PC-9 (cell line): ENCODE measurements around the gene ELF2. TPM values are rescaled to one million over a fixed set of nuclear protein-coding genes. Genes with fewer than 3 reads are reported as not detected.
"Not testable (repeated sequence)": the region's sequence is repeated elsewhere in the genome, so short reads cannot be mapped to it uniquely, and the experiment has no call there.

Experiments used
- BruUV-seq: library from RNA; stranded (reverse); fragments of 400-500 nt; replicated peaks from 2 replicates; lab custom pipeline; 2021; lab: Mats Ljungman, UMichigan
- CTCF ChIA-PET: fragments of 300-600 bp; sonication (Branson Sonifier 250); formaldehyde crosslinking; loops from one replicate; lab custom pipeline; 2022; ENCODE audit warnings: antibody characterized with exemption; lab: Charles Lee
- POLR2A ChIA-PET: fragments of 300-600 bp; sonication (Branson Sonifier 250); formaldehyde crosslinking; loops from one replicate; lab custom pipeline; 2022; ENCODE audit warnings: antibody characterized with exemption; ENCODE audit not compliant: unreplicated experiment; lab: Charles Lee
- DNase-seq, 2 experiments: peaks; one replicate each; pipeline versions ENCODE4 v3.0.0 to v3.0.0-alpha.2; 2015 to 2022; ENCODE audit warnings: mixed read lengths in 1 of 2
- H2AFZ ChIP-seq: fragments of 200-600 bp; sonication (generic); 2 replicates; pipeline ENCODE4 v1.8.1; 2017; ENCODE audit warnings: antibody characterized with exemption
- H3F3A ChIP-seq: fragments of 200-600 bp; sonication (generic); 2 replicates; pipeline ENCODE4 v1.8.1; 2017; ENCODE audit warnings: antibody characterized with exemption, mild to moderate bottlenecking, low read depth; ENCODE audit not compliant: insufficient read depth
- H3K27ac ChIP-seq: fragments of 200-600 bp; sonication (generic); 2 replicates; pipeline ENCODE4 v1.6.1; 2016; ENCODE audit warnings: mixed run types
- H3K27me3 ChIP-seq: fragments of 200-600 bp; sonication (generic); 2 replicates; pipeline ENCODE4 v1.6.1; 2016; ENCODE audit warnings: low read depth, mixed run types; ENCODE audit not compliant: insufficient read depth
- H3K36me3 ChIP-seq: fragments of 200-600 bp; sonication (generic); 2 replicates; pipeline ENCODE4 v1.6.1; 2016; ENCODE audit warnings: low read depth, mixed run types
- H3K4me1 ChIP-seq: fragments of 200-600 bp; sonication (generic); replicated peaks from 2 replicates; pipeline ENCODE4 v1.6.1; 2016; ENCODE audit warnings: mixed run types; ENCODE audit not compliant: insufficient read depth
- H3K4me2 ChIP-seq: fragments of 200-600 bp; sonication (generic); 2 replicates; pipeline ENCODE4 v1.6.1; 2017; ENCODE audit warnings: mixed run types
- H3K4me3 ChIP-seq: fragments of 200-600 bp; sonication (generic); 2 replicates; pipeline ENCODE4 v1.6.1; 2016; ENCODE audit warnings: mixed run types
- H3K79me2 ChIP-seq: fragments of 200-600 bp; sonication (generic); 2 replicates; pipeline ENCODE4 v1.6.1; 2017; ENCODE audit warnings: low read depth, mixed run types
- H3K9me2 ChIP-seq: fragments of 200-600 bp; sonication (generic); 2 replicates; pipeline ENCODE4 v1.8.1; 2017; ENCODE audit warnings: mild to moderate bottlenecking; ENCODE audit not compliant: insufficient read depth
- H3K9me3 ChIP-seq: fragments of 200-600 bp; sonication (generic); 2 replicates; pipeline ENCODE4 v1.8.1; 2016; ENCODE audit warnings: low read depth; ENCODE audit not compliant: insufficient read depth
- H4K20me1 ChIP-seq: fragments of 200-600 bp; sonication (generic); 2 replicates; pipeline ENCODE4 v1.8.1; 2017; ENCODE audit not compliant: insufficient read depth
- CTCF ChIP-seq: fragments of 200-600 bp; sonication (generic); conservative IDR thresholded peaks from 2 replicates; pipeline ENCODE4 v1.6.1; 2017; ENCODE audit warnings: mixed run types, antibody characterized with exemption, mild to moderate bottlenecking, moderate library complexity
- EZH2 ChIP-seq: fragments of 200-600 bp; sonication (generic); IDR thresholded peaks from 2 replicates; pipeline ENCODE4 v1.8.0; 2017; ENCODE audit warnings: antibody characterized with exemption, low read depth
- intact Hi-C: fragments of 100-400 bp; cut with micrococcal nuclease; formaldehyde crosslinking; loops from one replicate; pipeline ENCODE4 v1.10.0; 2022; ENCODE audit not compliant: unreplicated experiment
- total RNA-seq: library from RNA; stranded (reverse); gene quantifications from 2 replicates; pipeline ENCODE4 v1.2.3, GENCODE V29; 2021

Gene ELF2
- total RNA-seq, 1 experiment from 2014 or later = 30.7 TPM

DNA sequence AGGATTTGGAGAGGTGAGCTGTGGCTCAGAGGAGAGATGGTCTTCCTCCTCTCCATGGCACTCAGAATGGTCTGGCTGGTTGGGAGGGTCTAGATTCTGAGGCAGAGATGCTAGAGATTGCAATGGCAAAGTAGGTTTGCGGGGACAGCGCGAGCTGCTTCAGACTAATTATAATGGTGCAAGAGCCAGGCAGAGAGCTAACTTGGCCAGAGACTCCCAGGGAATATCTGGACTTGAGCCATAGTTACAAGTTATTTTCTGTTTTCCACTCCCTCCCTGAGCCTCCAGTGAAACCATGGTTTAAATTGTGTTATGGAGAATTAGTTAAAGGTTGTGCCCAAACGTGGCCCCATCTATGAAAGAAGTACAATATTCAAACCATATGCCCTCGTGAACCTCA lies 44.7 kb upstream of the ELF2 start:
- no peaks in the 10 kb centered on the region for H3K4me1 ChIP-seq
- H3K79me2 ChIP-seq = no peaks in the 10 kb centered on the region
- CTCF ChIA-PET = no interaction called here
- no peak overlapping the region for H2AFZ ChIP-seq
- no peak overlapping the region for H3K4me3 ChIP-seq
- H3K36me3 ChIP-seq = no peaks in the 10 kb centered on the region
- no peaks in the 10 kb centered on the region for H3K9me3 ChIP-seq
- intact Hi-C loops = no loop called here
- H3K4me2 ChIP-seq = no peak overlapping the region
- no peak overlapping the region for H3K27ac ChIP-seq
- no peaks in the 10 kb centered on the region for H3K27me3 ChIP-seq
- POLR2A ChIA-PET = no interaction called here
- TF ChIP-seq EZH2 (no peak), CTCF (no peak)
- no TSS peak for BruUV-seq
- no peaks in the 10 kb centered on the region for H3F3A ChIP-seq
- H4K20me1 ChIP-seq = no peaks in the 10 kb centered on the region
- H3K9me2 ChIP-seq = no peaks in the 10 kb centered on the region
- no peak for DNase-seq

DNA sequence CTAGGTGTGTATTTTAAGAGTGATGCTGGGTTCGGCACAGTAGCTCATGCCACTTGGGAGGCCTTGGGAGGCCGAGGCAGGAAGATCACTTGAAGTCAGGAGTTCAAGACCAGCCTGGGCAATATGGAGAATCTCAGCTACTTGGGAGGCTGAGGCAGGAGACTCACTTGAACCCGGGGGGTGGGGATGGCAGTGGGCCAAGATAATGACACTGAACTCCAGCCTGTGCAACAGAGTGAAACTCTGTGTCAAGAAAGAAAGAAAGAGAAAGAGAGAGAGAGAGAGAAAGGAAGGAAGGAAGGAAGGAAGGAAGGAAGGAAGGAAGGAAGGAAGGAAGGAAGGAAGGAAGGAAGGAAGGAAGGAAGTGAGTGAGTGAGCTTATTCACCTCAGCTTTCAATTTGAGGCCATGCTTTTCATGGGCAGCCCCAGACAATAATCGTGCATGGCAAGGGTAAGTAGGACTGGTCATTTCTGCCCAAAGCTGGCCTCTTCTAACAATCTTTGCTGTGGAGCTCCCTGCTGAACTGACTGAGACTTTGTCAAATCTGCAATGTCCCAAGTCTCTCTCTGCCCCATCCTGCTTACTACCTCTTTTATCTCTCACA lies 42.5 kb upstream of the ELF2 start:
- BruUV-seq = no TSS peak
- intact Hi-C loops = no loop called here
- POLR2A ChIA-PET = no interaction called here

GRCh38 chr4:139214039-139214534 lies 37.1 kb upstream of the ELF2 start:
- BruUV-seq = no TSS peak
- Histone ChIP-seq H3K9me3 (no peaks in the 10 kb centered on the region), H3K4me1 (no peaks in the 10 kb centered on the region), H2AFZ (no peak overlapping the region), H3K27me3 (no peaks in the 10 kb centered on the region), H3K27ac (no peak overlapping the region), H3K36me3 (no peaks in the 10 kb centered on the region), H3K9me2 (no peaks in the 10 kb centered on the region), H4K20me1 (no peaks in the 10 kb centered on the region), H3K79me2 (no peaks in the 10 kb centered on the region), H3K4me2 (no peak overlapping the region), H3F3A (no peaks in the 10 kb centered on the region), H3K4me3 (no peak overlapping the region)
- TF ChIP-seq CTCF (no peak), EZH2 (no peak)
- DNase-seq = no peak
- intact Hi-C loops = no loop called here
- ChIA-PET CTCF (no interaction called here), POLR2A (no interaction called here)

More for the DNA sequence above, 42.5 kb upstream of the ELF2 start:
- no peak overlapping the region for H3K27ac ChIP-seq
- H3K9me2 ChIP-seq = no peaks in the 10 kb centered on the region
- no peak overlapping the region for H3K4me2 ChIP-seq
- no peak overlapping the region for H2AFZ ChIP-seq
- no peak overlapping the region for H3K4me3 ChIP-seq
- no peaks in the 10 kb centered on the region for H3K36me3 ChIP-seq
- no peaks in the 10 kb centered on the region for H3K4me1 ChIP-seq
- no peaks in the 10 kb centered on the region for H3F3A ChIP-seq
- H4K20me1 ChIP-seq = no peaks in the 10 kb centered on the region
- TF ChIP-seq EZH2 (no peak), CTCF (no peak)
- DNase-seq = no peak
- H3K27me3 ChIP-seq = no peaks in the 10 kb centered on the region
- CTCF ChIA-PET = interaction anchor here (0.6 kb wide), 1 partner anchor 13 kb away, joined by 9 read pairs; no protein-coding TSS in a partner anchor
- H3K79me2 ChIP-seq = no peaks in the 10 kb centered on the region
- no peaks in the 10 kb centered on the region for H3K9me3 ChIP-seq

- H3K9me2 ChIP-seq, DNase-seq, H3K27ac ChIP-seq, H3K4me1 ChIP-seq, BruUV-seq, intact Hi-C loops, H3K79me2 ChIP-seq, H3F3A ChIP-seq, POLR2A ChIA-PET, H3K27me3 ChIP-seq, H3K4me2 ChIP-seq, H2AFZ ChIP-seq, H4K20me1 ChIP-seq, H3K4me3 ChIP-seq, H3K36me3 ChIP-seq, H3K9me3 ChIP-seq, CTCF ChIA-PET: not testable (repeated sequence)
Observed at GRCh38 chr4:139213633-139214032, 36.6 kb upstream of the ELF2 start.
